Cardiac fibroblast (primary cell): ENCODE data around the gene LITAFD.

Source experiments
- DNase-seq, 2 donors: peaks; one replicate each; pipeline versions ENCODE4 v3.0.0 to v3.0.0-alpha.2; 2010; ENCODE audit warnings: low read depth in 2 of 2
- H3K4me3 ChIP-seq, 2 donors: replicated peaks in 1 of 2; 1 replicate in 1 of 2; 2 replicates in 1 of 2; pipeline ENCODE4 v1.5.1; 2011; ENCODE audit warnings: low read depth in 2 of 2, low read length in 2 of 2, mild to moderate bottlenecking in 2 of 2, moderate library complexity in 1 of 2
- CTCF ChIP-seq: IDR thresholded peaks from one replicate; pipeline ENCODE4 v1.5.1; 2011; ENCODE audit warnings: low read depth, mild to moderate bottlenecking, low read length, inconsistent platforms

The LITAFD gene

GRCh38 chr16:8852534-8852933 lies 29.6 kb upstream of the LITAFD start:
- peak in 1 of 2 donors; percentile 63 for DNase-seq
- no peak for TF ChIP-seq CTCF
- no peak overlapping the region for H3K4me3 ChIP-seq

GRCh38 chr16:8853150-8853549 lies 29.0 kb upstream of the LITAFD start:
- TF ChIP-seq CTCF: no peak
- no peak for DNase-seq
- H3K4me3 ChIP-seq: no peak overlapping the region

GRCh38 chr16:8853611-8854010 lies 28.5 kb upstream of the LITAFD start:
- DNase-seq: no peak
- TF ChIP-seq CTCF: no peak
- no peak overlapping the region for H3K4me3 ChIP-seq

- no peak for TF ChIP-seq CTCF
- no peak for DNase-seq
- H3K4me3 ChIP-seq: no peak overlapping the region
Observed at GRCh38 chr16:8854298-8854948, 27.7 kb upstream of the LITAFD start.

GRCh38 chr16:8855051-8855786 lies 26.9 kb upstream of the LITAFD start:
- H3K4me3 ChIP-seq: no peak overlapping the region
- no peak for DNase-seq
- TF ChIP-seq CTCF: peak; percentile 32

GRCh38 chr16:8855972-8856371 lies 26.2 kb upstream of the LITAFD start:
- no peak for TF ChIP-seq CTCF
- no peak overlapping the region for H3K4me3 ChIP-seq
- no peak for DNase-seq
